ENCODE data around the gene DNAJC27. TPM values are rescaled to one million over a fixed set of nuclear protein-coding genes. Genes with fewer than 3 reads are reported as not detected.

DNAJC27 gene
- total and polyA plus RNA-seq, 2 donors (not counting 1 experiment from before 2014, with no cell fraction given), result 6.0 to 16.6 TPM

- no peaks in the 10 kb centered on the region for H3K36me3 ChIP-seq (replicated peaks in 1 of 2; ENCODE audit: control extremely low read depth in 1 of 2, control insufficient read depth in 1 of 2, extremely low read depth in 1 of 2, insufficient read depth in 2 of 2, low read length in 1 of 2)
- no peak overlapping the region for H3K9ac ChIP-seq (ENCODE audit: low read length)
- no peaks in the 10 kb centered on the region for H3K27me3 ChIP-seq (replicated peaks in 1 of 4; ENCODE audit: control extremely low read depth in 1 of 4, control insufficient read depth in 3 of 4, insufficient read depth in 4 of 4, low read length in 3 of 4)
- Mint-ChIP-seq H3K4me3 (no peak overlapping the region), H3K9me3 (ENCODE audit: insufficient read depth) (peaks cover 4% of the 10 kb centered on the region), H3K27ac (no peak overlapping the region), H3K4me1 (no peaks in the 10 kb centered on the region), H3K27me3 (no peaks in the 10 kb centered on the region)
- no peak overlapping the region for H3K4me3 ChIP-seq (ENCODE audit: control extremely low read depth in 1 of 5, extremely low read depth in 1 of 5, insufficient read depth in 1 of 5, low read depth in 2 of 5, low read length in 4 of 5)
- POLR2A ChIA-PET, result no interaction called here
- WGBS (ENCODE audit: insufficient coverage), result 100% methylated on average over 1 of the region's 3 CpGs
- H2AFZ ChIP-seq (ENCODE audit: insufficient read depth, low read depth, low read length, poor library complexity, severe bottlenecking), result no peak overlapping the region
- TF ChIP-seq EZH2 (IDR thresholded peaks at IDR 0.05; ENCODE audit: borderline replicate concordance, insufficient read depth, low read depth, low read length, poor library complexity, severe bottlenecking) (no peak), CTCF (IDR thresholded peaks at IDR 0.05) (no peak)
- H4K20me1 ChIP-seq (ENCODE audit: control insufficient read depth, insufficient read depth, low read length, poor library complexity, severe bottlenecking), result no peaks in the 10 kb centered on the region
- peaks cover 6 to 37% (median 23%) of the 10 kb centered on the region in 3 donors for H3K9me3 ChIP-seq (ENCODE audit: control extremely low read depth in 1 of 3, control insufficient read depth in 2 of 3, insufficient read depth in 1 of 3, low read length in 2 of 3)
- no peak for DNase-seq
- H3K27ac ChIP-seq (ENCODE audit: low read length in 2 of 2), result no peak overlapping the region
- no peak for ATAC-seq (ENCODE audit: low read depth)
- intact Hi-C loops (cut with micrococcal nuclease), result no loop called here
- no peak overlapping the region for H3K4me2 ChIP-seq (replicated peaks; ENCODE audit: low read depth, low read length, poor library complexity, severe bottlenecking)
- no peaks in the 10 kb centered on the region for H3K4me1 ChIP-seq (ENCODE audit: control insufficient read depth in 2 of 2, insufficient read depth in 2 of 2, low read length in 2 of 2)
- CTCF ChIA-PET, result no interaction called here
- H3K79me2 ChIP-seq (ENCODE audit: control insufficient read depth, insufficient read depth, low read length), result no peaks in the 10 kb centered on the region
Observed at GRCh38 chr2:24894750-24895149, 77.0 kb downstream of the DNAJC27 start.

- ATAC-seq (ENCODE audit: low read depth) (no peak), DNase-seq (no peak)
- H4K20me1 ChIP-seq (ENCODE audit: control insufficient read depth, insufficient read depth, low read length, poor library complexity, severe bottlenecking), result no peaks in the 10 kb centered on the region
- Mint-ChIP-seq H3K9me3 (ENCODE audit: insufficient read depth) (peaks cover 4% of the 10 kb centered on the region), H3K27ac (no peak overlapping the region), H3K4me3 (no peak overlapping the region), H3K27me3 (no peaks in the 10 kb centered on the region), H3K4me1 (peaks cover 3% of the 10 kb centered on the region)
- no peaks in the 10 kb centered on the region for H3K79me2 ChIP-seq (ENCODE audit: control insufficient read depth, insufficient read depth, low read length)
- POLR2A ChIA-PET, result no interaction called here
- no peak overlapping the region for H2AFZ ChIP-seq (ENCODE audit: insufficient read depth, low read depth, low read length, poor library complexity, severe bottlenecking)
- H3K9me3 ChIP-seq (ENCODE audit: control extremely low read depth in 1 of 3, control insufficient read depth in 2 of 3, insufficient read depth in 1 of 3, low read length in 2 of 3), result peaks cover 6 to 37% (median 23%) of the 10 kb centered on the region in 3 donors
- intact Hi-C loops (cut with micrococcal nuclease), result no loop called here
- no peak overlapping the region for H3K27ac ChIP-seq (ENCODE audit: low read length in 2 of 2)
- 75% methylated on average over 2 of the region's 3 CpGs for WGBS (ENCODE audit: insufficient coverage)
- no peaks in the 10 kb centered on the region for H3K4me1 ChIP-seq (ENCODE audit: control insufficient read depth in 2 of 2, insufficient read depth in 2 of 2, low read length in 2 of 2)
- H3K9ac ChIP-seq (ENCODE audit: low read length), result no peak overlapping the region
- no peaks in the 10 kb centered on the region for H3K36me3 ChIP-seq (replicated peaks in 1 of 2; ENCODE audit: control extremely low read depth in 1 of 2, control insufficient read depth in 1 of 2, extremely low read depth in 1 of 2, insufficient read depth in 2 of 2, low read length in 1 of 2)
- CTCF ChIA-PET, result no interaction called here
- no peaks in the 10 kb centered on the region for H3K27me3 ChIP-seq (replicated peaks in 1 of 4; ENCODE audit: control extremely low read depth in 1 of 4, control insufficient read depth in 3 of 4, insufficient read depth in 4 of 4, low read length in 3 of 4)
- no peak overlapping the region for H3K4me2 ChIP-seq (replicated peaks; ENCODE audit: low read depth, low read length, poor library complexity, severe bottlenecking)
- TF ChIP-seq CTCF (IDR thresholded peaks at IDR 0.05) (no peak), EZH2 (IDR thresholded peaks at IDR 0.05; ENCODE audit: borderline replicate concordance, insufficient read depth, low read depth, low read length, poor library complexity, severe bottlenecking) (no peak)
- H3K4me3 ChIP-seq (ENCODE audit: control extremely low read depth in 1 of 5, extremely low read depth in 1 of 5, insufficient read depth in 1 of 5, low read depth in 2 of 5, low read length in 4 of 5), result no peak overlapping the region
Observed at GRCh38 chr2:24893934-24894333, 77.8 kb downstream of the DNAJC27 start.

Small RNA genes within 50 kb of the gene (small RNA-seq; reads per million reads assigned to genes)
- gene AC013267.1 (ENCODE audit: insufficient read length, low read depth, low replicate concordance) (not detected), gene RF00016 (ENCODE audit: insufficient read length, low read depth, low replicate concordance) (not detected), gene RF00019 (ENCODE audit: insufficient read length, low read depth, low replicate concordance) (not detected)

Other genes with a start within 250 kb of the DNAJC27 start
- 20.2 and 20.4 TPM in 2 replicates for gene PTRHD1, start 178.6 kb downstream of the DNAJC27 start, total RNA-seq
- 16.6 and 29.8 TPM in 2 replicates for gene PTRHD1, start 178.6 kb downstream of the DNAJC27 start, polyA plus RNA-seq
- 10.4 and 10.8 TPM in 2 replicates for gene CENPO, start 178.5 kb downstream of the DNAJC27 start, total RNA-seq
- 3.8 and 4.5 TPM in 2 replicates for gene CENPO, start 178.5 kb downstream of the DNAJC27 start, polyA plus RNA-seq
- gene ADCY3, start 51.7 kb downstream of the DNAJC27 start, total RNA-seq, result 48.2 and 48.4 TPM in 2 replicates
- 56.5 and 73.0 TPM in 2 replicates for gene ADCY3, start 51.7 kb downstream of the DNAJC27 start, polyA plus RNA-seq
- 0.12 and 0.15 TPM in 2 replicates for gene EFR3B, start 70.1 kb upstream of the DNAJC27 start, total RNA-seq
- gene EFR3B, start 70.1 kb upstream of the DNAJC27 start, polyA plus RNA-seq, result not detected in 2 replicates
- gene POMC, start 196.6 kb upstream of the DNAJC27 start, total RNA-seq, result 3.4 and 4.3 TPM in 2 replicates
- gene POMC, start 196.6 kb upstream of the DNAJC27 start, polyA plus RNA-seq, result 16.7 and 21.2 TPM in 2 replicates

Measured in B cell (primary cell).